Adrenal gland (tissue), 5 donors: ENCODE results near the gene MSLN.

ENCODE experiments used
- POLR2A ChIP-seq, 2 donors: fragments of 450-650 bp; IDR thresholded peaks; one replicate each; pipeline ENCODE4 v1.6.1; 2017; ENCODE audit warnings: antibody characterized with exemption in 2 of 2, mild to moderate bottlenecking in 2 of 2, moderate library complexity in 1 of 2
- TF ChIP-seq, protein P1 (sequence below), 6 experiments: fragments of 450-650 bp in 4 of 6; fragments of 200-600 bp in 2 of 6; sonication (generic) in 1 of 6; IDR thresholded peaks; 1 replicate in 5 of 6; 2 replicates in 1 of 6; pipeline versions ENCODE4 v1.5.1 to v1.8.0; 2016 to 2021; ENCODE audit warnings: antibody characterized with exemption in 6 of 6, mild to moderate bottlenecking in 2 of 6, moderate library complexity in 1 of 6
- donor health status: DM: no; HTN: no; CAD: no.

DNA sequence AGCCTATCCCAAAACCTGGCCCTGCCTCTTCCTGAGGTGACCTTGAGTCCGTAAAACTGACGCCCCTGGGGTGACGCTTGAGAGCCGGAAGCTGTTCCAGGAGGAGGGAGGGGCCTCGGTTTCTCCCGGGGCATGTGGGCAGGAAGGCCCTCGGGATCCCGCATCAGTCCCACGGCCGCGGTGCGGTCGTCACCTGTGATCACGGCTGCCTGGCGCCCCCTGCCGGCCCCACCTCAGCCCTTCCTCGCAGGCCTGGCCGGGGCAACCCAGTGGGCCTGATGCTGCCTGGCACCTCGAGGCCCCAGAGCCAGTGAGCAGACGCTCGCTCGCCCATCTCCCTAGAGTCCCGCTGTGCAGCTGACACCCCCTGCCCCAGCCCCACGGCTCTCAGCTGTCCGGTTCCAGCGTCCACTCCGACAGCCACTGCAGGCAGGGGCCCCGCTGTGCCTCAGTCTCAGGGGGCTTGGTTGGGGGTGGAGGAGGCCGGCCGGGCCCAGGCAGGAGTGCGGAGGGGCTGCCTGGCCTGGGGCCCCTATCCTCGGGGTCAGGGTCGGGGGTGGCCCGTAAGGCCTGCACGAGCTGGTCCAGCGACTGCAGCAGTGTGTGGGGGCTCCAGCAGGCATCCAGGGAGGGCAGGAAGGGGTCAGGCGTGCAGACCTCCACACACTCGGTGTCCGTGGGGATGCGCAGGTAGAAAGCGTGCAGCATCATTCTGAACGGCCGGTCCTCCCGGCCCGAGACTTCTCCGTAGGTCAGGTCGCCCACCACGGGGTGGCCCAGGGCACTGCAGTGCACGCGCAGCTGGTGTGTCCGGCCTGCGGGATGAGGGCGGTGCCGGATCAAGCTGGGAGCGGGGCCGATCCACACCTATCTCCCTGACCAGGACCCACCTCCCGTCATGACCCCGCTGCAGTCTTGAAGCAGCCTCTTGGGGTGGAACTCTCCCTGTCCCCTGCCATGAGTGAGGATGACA lies 25.3 kb downstream of the MSLN start:
- TF ChIP-seq, protein P1, sequence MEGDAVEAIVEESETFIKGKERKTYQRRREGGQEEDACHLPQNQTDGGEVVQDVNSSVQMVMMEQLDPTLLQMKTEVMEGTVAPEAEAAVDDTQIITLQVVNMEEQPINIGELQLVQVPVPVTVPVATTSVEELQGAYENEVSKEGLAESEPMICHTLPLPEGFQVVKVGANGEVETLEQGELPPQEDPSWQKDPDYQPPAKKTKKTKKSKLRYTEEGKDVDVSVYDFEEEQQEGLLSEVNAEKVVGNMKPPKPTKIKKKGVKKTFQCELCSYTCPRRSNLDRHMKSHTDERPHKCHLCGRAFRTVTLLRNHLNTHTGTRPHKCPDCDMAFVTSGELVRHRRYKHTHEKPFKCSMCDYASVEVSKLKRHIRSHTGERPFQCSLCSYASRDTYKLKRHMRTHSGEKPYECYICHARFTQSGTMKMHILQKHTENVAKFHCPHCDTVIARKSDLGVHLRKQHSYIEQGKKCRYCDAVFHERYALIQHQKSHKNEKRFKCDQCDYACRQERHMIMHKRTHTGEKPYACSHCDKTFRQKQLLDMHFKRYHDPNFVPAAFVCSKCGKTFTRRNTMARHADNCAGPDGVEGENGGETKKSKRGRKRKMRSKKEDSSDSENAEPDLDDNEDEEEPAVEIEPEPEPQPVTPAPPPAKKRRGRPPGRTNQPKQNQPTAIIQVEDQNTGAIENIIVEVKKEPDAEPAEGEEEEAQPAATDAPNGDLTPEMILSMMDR (IDR thresholded peaks at IDR 0.05) = peak; percentile 28 to 77 (median 62)
- no peak for TF ChIP-seq POLR2A (IDR thresholded peaks at IDR 0.05)
